ENCODE data around the gene S100A1.
"Not testable (repeated sequence)": the region's sequence is repeated elsewhere in the genome, so short reads cannot be mapped to it uniquely, and the experiment has no call there.

Gene S100A1

DNA sequence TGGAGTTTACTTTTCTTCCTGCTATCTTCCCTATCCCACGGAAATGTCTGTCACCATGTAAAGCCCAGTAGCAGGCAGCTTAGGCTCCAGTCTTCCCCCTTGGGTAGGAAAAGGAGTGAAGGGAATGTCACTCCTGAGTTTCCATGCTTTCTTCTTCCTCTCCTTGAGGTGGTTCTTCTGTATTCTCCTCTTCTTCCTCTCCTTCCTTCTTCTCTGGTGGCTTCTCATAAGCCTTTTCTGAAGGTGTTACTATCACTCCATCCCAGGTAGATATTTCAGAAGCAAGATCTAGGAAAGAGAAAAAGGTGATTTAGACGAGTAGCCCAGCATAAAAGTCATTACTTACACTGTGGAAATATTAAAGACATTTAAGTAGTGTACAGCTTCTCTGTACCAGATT is 34.0 kb downstream of the S100A1 start:
- TF ChIP-seq, protein P1, sequence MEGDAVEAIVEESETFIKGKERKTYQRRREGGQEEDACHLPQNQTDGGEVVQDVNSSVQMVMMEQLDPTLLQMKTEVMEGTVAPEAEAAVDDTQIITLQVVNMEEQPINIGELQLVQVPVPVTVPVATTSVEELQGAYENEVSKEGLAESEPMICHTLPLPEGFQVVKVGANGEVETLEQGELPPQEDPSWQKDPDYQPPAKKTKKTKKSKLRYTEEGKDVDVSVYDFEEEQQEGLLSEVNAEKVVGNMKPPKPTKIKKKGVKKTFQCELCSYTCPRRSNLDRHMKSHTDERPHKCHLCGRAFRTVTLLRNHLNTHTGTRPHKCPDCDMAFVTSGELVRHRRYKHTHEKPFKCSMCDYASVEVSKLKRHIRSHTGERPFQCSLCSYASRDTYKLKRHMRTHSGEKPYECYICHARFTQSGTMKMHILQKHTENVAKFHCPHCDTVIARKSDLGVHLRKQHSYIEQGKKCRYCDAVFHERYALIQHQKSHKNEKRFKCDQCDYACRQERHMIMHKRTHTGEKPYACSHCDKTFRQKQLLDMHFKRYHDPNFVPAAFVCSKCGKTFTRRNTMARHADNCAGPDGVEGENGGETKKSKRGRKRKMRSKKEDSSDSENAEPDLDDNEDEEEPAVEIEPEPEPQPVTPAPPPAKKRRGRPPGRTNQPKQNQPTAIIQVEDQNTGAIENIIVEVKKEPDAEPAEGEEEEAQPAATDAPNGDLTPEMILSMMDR (IDR thresholded peaks at IDR 0.05; ENCODE audit: low read depth, low read length, missing control alignments): no peak
- no peak overlapping the region for H3K4me3 ChIP-seq (ENCODE audit: low read depth, low read length)
- no peak for DNase-seq (ENCODE audit: low read depth)

DNA sequence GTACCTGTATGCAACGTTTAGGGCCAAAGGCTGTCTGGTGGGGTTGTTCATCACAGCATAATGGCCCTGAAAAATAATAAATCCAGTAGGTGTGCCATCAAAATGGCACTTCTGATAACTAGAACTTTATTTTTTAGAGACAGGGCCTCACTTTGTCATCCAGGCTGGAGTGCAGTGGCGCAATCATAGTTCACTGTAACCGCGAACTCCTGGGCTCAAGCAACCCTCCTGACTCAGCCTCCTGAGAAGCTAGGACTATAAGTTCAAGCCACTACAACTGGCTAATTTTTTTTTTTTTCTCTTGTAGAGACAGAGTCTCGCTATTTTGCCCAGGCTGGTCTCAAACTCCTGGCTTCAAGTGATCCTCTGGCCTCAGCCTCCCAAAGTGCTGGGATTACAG is 35.0 kb downstream of the S100A1 start:
- TF ChIP-seq, protein P1 (IDR thresholded peaks at IDR 0.05; ENCODE audit: low read depth, low read length, missing control alignments): no peak
- DNase-seq (ENCODE audit: low read depth): no peak
- H3K4me3 ChIP-seq (ENCODE audit: low read depth, low read length): no peak overlapping the region

DNA sequence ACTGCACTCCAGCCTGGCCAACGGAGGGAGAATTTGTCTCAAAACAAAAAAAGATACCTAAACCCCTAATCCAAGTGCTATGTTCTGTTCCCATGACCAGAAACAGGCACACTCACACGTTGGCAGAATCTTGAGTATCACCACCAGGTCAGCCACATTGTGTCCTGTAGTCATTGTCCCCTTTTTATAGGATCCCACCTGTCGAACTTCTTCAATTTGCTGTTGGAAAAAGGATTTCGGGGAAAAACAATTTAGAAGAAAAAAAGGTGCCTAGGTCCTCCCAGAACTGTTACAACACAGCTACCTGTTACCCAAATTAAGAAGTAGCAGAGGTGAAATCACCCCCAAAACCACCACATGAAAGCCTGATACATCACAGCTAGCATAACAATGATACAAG is 39.2 kb downstream of the S100A1 start:
- no peak overlapping the region for H3K4me3 ChIP-seq (ENCODE audit: low read depth, low read length)
- no peak for DNase-seq (ENCODE audit: low read depth)
- TF ChIP-seq, protein P1 (IDR thresholded peaks at IDR 0.05; ENCODE audit: low read depth, low read length, missing control alignments): no peak

DNA sequence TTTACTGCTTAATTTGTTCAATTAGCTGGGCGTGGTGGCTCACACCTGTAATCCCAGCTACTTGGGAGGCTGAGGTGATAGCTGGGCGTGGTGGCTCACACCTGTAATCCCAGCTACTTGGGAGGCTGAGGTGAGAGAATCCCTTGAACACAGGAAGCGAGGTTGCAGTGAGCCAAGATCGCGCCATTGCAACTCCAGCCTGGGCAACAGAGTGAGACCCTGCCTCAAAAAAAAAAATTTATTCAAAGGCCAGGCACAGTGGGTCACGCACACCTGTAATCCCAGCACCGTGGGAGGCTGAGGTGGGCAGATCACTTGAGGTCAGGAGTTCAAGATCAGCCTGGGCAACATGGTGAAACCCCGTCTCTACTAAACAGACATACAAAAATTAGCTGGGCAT is 40.4 kb downstream of the S100A1 start:
- H3K4me3 ChIP-seq (ENCODE audit: low read depth, low read length); DNase-seq (ENCODE audit: low read depth): not testable (repeated sequence)

DNA sequence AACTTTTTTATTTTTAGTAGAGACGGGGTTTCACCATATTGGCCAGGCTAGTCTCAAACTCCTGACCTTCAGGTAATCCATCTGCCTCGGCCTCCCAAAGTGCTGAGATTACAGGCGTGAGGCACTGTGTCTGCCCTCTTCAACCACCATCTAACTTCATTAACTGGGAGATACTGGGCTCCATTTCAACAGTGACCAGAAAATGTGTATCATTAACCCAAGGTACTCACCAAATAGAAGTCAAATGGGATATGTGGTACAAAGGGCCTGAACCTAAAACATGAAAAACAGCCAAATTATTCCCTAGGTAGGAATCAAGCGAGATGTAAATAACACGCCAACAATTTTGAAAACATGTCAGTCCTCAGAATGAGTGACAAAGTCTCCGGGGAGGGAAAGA is 41.4 kb downstream of the S100A1 start:
- no peak for DNase-seq (ENCODE audit: low read depth)
- TF ChIP-seq, protein P1 (IDR thresholded peaks at IDR 0.05; ENCODE audit: low read depth, low read length, missing control alignments): no peak
- H3K4me3 ChIP-seq (ENCODE audit: low read depth, low read length): peak overlapping the region; percentile 85

DNA sequence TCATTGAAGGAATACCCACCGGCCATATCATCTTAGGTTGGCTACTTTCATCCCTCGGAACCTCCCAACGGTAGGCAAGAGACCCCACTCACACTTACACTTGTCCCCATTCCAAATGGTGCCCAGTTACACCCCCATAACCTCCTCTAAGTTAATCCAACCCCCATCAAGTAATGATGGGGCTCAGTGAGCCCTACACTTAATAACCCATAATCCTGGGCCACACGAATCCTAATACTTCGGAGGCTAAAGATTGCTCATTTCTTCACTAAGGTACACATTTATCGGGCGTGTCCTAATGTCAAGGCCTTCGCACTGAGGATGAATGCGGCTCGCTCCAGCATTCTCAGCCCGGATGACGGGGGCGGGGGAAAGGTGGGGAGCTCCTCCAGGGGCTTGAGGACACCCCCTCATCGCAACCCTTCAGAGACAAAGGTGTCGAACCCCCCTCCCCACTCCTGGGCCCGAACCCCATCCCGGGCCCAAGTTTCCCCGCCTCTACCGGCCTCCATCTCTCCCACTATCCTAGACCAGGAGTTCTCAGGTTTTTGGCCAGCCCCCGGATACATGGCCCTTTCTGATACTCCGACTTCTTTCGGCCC is 42.1 kb downstream of the S100A1 start:
- no peak for DNase-seq (ENCODE audit: low read depth)
- TF ChIP-seq, protein P1 (IDR thresholded peaks at IDR 0.05; ENCODE audit: low read depth, low read length, missing control alignments): no peak
- peak overlapping the region; percentile 85 for H3K4me3 ChIP-seq (ENCODE audit: low read depth, low read length)

DNA sequence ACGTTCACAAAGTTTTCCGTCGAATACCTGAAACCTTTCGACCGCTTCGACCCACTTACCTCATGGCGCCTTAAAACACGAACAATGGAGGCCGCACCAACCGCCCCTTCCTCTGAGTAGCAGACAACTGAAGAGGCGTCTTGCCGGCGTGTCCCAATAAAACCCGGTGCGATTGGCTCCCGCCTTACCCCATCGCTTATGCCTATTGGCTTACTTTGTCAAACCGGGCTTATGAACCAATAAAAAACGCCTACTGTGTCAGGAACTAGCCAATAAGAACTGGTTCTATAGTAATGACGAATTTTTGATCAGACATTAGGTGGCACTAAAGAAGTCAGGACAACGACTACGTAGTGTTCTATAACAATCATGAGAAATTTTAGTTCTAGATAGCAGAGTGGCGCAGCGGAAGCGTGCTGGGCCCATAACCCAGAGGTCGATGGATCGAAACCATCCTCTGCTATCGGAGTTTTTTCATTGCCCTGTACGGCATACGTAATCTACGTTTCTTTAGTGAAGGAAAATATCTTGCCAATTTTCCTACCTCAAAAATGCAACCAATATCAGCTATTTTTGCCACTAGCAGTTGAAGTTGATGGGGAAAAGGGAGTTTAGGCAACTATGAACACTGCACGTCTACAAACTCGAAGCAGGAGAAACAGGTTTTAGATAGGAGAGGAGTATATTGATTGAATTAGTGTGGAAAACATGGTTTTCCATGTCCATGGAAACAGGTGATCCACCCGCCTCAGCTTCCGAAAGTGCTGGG is 42.8 kb downstream of the S100A1 start, which contains the start of gene ILF2:
ILF2 (minus strand) TSS at position 135 of the 769 bp plus-strand sequence; CDS start at position 64, 71 bp downstream.
- TF ChIP-seq, protein P1 (IDR thresholded peaks at IDR 0.05; ENCODE audit: low read depth, low read length, missing control alignments): peak; percentile 25

DNA sequence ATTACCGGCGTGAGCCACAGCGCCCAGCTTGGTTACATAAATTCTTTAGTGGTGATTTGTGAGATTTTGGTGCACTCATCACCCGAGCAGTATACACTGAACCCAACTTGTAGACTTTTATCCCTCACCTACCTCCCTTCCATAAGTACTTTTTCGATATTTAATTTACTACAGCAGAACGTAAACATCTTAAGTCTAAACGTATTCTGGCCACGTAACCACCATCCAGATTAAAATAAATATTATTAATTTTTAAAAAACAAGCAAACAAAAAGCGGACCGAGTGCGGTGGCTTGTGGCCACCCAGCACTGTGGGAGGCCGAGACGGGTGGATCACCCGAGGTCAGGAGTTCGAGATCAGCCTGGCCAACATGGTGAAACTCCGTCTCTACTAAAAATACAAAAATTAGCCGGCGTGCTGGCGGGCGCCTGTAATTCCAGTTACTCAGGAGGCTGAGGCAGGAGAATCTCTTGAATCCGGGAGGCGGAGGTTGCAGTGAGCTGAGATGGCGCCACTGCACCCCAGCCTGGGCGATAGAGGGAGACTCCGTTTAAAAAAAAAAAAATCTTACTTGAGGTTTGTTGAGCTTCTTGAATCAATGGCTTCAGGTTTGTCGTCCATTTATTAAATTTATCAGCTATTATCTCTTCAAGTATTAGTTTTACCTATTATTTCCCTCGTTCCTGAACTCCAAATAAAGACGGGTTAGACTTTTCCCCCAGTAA is 43.6 kb downstream of the S100A1 start:
- H3K4me3 ChIP-seq (ENCODE audit: low read depth, low read length): peak overlapping the region; percentile 59
- DNase-seq (ENCODE audit: low read depth): not testable (repeated sequence)

More for the DNA sequence above, 42.8 kb downstream of the S100A1 start, which contains the start of gene ILF2:
- peak; percentile 99 for DNase-seq (ENCODE audit: low read depth)
- peak within 1 kb of the TSS; percentile 85 for H3K4me3 ChIP-seq (ENCODE audit: low read depth, low read length)
